GM12878 (cell line): Measurements from ENCODE around the gene CCR7. TPM values are rescaled to one million over a fixed set of nuclear protein-coding genes. Genes with fewer than 3 reads are reported as not detected.

Source experiments
- EP300 ChIP-seq, 2 experiments: fragments of 150-350 bp in 1 of 2; IDR thresholded peaks; 2 replicates each; pipeline ENCODE4 v1.6.1; 2011 to 2012; ENCODE audit warnings: low read depth in 2 of 2, low read length in 2 of 2, borderline replicate concordance in 1 of 2, improper control_type of control experiment in 1 of 2, inconsistent platforms in 1 of 2; ENCODE audit not compliant: control insufficient read depth in 1 of 2
- TCF3 ChIP-seq: IDR thresholded peaks from 2 replicates; pipeline ENCODE4 v1.6.1; 2012; ENCODE audit warnings: low read depth, mild to moderate bottlenecking, low read length, borderline replicate concordance; ENCODE audit not compliant: insufficient read depth
- ZBTB4 ChIP-seq: fragments of 450-650 bp; formaldehyde crosslinking; IDR thresholded peaks from 2 replicates; pipeline ENCODE4 v1.4.0; 2022; ENCODE audit warnings: mild to moderate bottlenecking, moderate library complexity
- ZNF687 ChIP-seq: fragments of 450-650 bp; IDR thresholded peaks from 2 replicates; pipeline ENCODE4 v1.6.1; 2017; ENCODE audit warnings: mild to moderate bottlenecking, moderate library complexity
- polyA plus RNA-seq, 11 experiments: library from polyadenylated mRNA; depleted of rRNA in 4 of 11; unstranded in 6 of 11; stranded (reverse) in 5 of 11; fragments of >200 nt; fragmentation: Nextera tagmentation in 4 of 11; fragmentation: Illumina TruSeq in 1 of 11; extraction: Ambion mirVana in 4 of 11; extraction: Trizol in 1 of 11; gene quantifications; 1 replicate in 1 of 11; 2 replicates in 10 of 11; pipeline versions ENCODE4 v1.2.1 to v1.2.3, GENCODE V29; 2011 to 2016; ENCODE audit warnings: inconsistent platforms in 2 of 11, missing spikeins in 2 of 11, low read depth in 1 of 11
- total RNA-seq, 4 experiments: library from RNA; depleted of rRNA in 3 of 4; stranded (reverse); fragments of >200 nt in 3 of 4; fragmentation: Illumina TruSeq in 1 of 4; extraction: Trizol in 1 of 4; gene quantifications; 2 replicates each; pipeline versions ENCODE4 v1.2.1 to v1.2.3, GENCODE V29; 2013 to 2021

CCR7 gene
- total and polyA plus RNA-seq, 10 of the 15 experiments (the other 5 are each of a cell fraction or from before 2014, with no cell fraction given), result 131 to 1,171 (median 260) TPM

GRCh38 chr17:40535438-40535837 is 29.8 kb downstream of the CCR7 start (continued):
- TF ChIP-seq ZBTB4 (CRISPR knock-in tag) (no peak), EP300 (IDR thresholded peaks at IDR 0.05; ENCODE audit: borderline replicate concordance in 1 of 2, control insufficient read depth in 1 of 2, low read depth in 2 of 2, low read length in 2 of 2) (no peak), ZNF687 (no peak), TCF3 (no peak)
